Neural cell (in vitro differentiated cells): Measurements from ENCODE around the gene CRTC1. TPM values are rescaled to one million over a fixed set of nuclear protein-coding genes. Genes with fewer than 3 reads are reported as not detected.

Experiments
- H2AFZ ChIP-seq: fragments of 200-600, 300-800 bp; sonication (generic), shearing (Covaris generic); 2 replicates; pipeline ENCODE4 v1.6.0; 2014; ENCODE audit warnings: low read depth, mild to moderate bottlenecking, antibody characterized with exemption, low read length, moderate library complexity
- H3F3A ChIP-seq: fragments of 200-600 bp; shearing (Covaris generic); 2 replicates; pipeline ENCODE4 v1.6.1; 2016; ENCODE audit warnings: mild to moderate bottlenecking, moderate library complexity, mixed read lengths, antibody characterized with exemption, low read length; ENCODE audit not compliant: insufficient read depth, poor library complexity, severe bottlenecking
- H3K27ac ChIP-seq: fragments of 200-600, 300-800 bp; sonication (generic), shearing (Covaris generic); 2 replicates; pipeline ENCODE4 v1.5.1; 2014; ENCODE audit warnings: mild to moderate bottlenecking, low read length, moderate library complexity
- H3K27me3 ChIP-seq: fragments of 300-800, 200-600 bp; sonication (generic), shearing (Covaris generic); 2 replicates; pipeline ENCODE4 v1.6.0; 2014; ENCODE audit warnings: mild to moderate bottlenecking, low read depth, low read length, moderate library complexity; ENCODE audit not compliant: insufficient read depth
- H3K36me3 ChIP-seq: fragments of 300-800, 200-600 bp; sonication (generic), shearing (Covaris generic); 2 replicates; pipeline ENCODE4 v1.5.1; 2014; ENCODE audit warnings: mild to moderate bottlenecking, antibody characterized with exemption, low read length, moderate library complexity; ENCODE audit not compliant: insufficient read depth
- H3K4me2 ChIP-seq: fragments of 300-800, 200-600 bp; sonication (generic), shearing (Covaris generic); 2 replicates; pipeline ENCODE4 v1.6.0; 2014; ENCODE audit warnings: mild to moderate bottlenecking, low read length
- H3K4me3 ChIP-seq: fragments of 300-800, 200-600 bp; sonication (generic), shearing (Covaris generic); 2 replicates; pipeline ENCODE4 v1.5.1; 2014; ENCODE audit warnings: mild to moderate bottlenecking, low read length, moderate library complexity
- H3K79me2 ChIP-seq: fragments of 200-600 bp; shearing (Covaris generic); replicated peaks from 2 replicates; pipeline ENCODE4 v1.6.0; 2014; ENCODE audit warnings: mild to moderate bottlenecking, low read length, moderate library complexity; ENCODE audit not compliant: insufficient read depth
- H3K9ac ChIP-seq: fragments of 300-800, 200-600 bp; sonication (generic), shearing (Covaris generic); 2 replicates; pipeline ENCODE4 v1.6.1; 2016; ENCODE audit warnings: mild to moderate bottlenecking, low read length, mixed read lengths
- H3K9me2 ChIP-seq: fragments of 200-600 bp; shearing (Covaris generic); 2 replicates; pipeline ENCODE4 v1.6.1; 2016; ENCODE audit warnings: mild to moderate bottlenecking, low read length, mixed read lengths; ENCODE audit not compliant: insufficient read depth
- H3K9me3 ChIP-seq: fragments of 200-600, 300-800 bp; sonication (generic), shearing (Covaris generic); 2 replicates; pipeline ENCODE4 v1.6.1; 2016; ENCODE audit warnings: mild to moderate bottlenecking, mixed run types, low read length, moderate library complexity, mixed read lengths
- H4K20me1 ChIP-seq: fragments of 200-600 bp; shearing (Covaris generic); 2 replicates; pipeline ENCODE4 v1.6.1; 2016; ENCODE audit warnings: mild to moderate bottlenecking, mixed run types; ENCODE audit not compliant: insufficient read depth
- EP300 ChIP-seq: fragments of 450-650 bp; conservative IDR thresholded peaks from 2 replicates; pipeline ENCODE4 v1.6.1; 2014; ENCODE audit warnings: antibody characterized with exemption, mild to moderate bottlenecking, moderate library complexity; ENCODE audit not compliant: poor library complexity, severe bottlenecking
- EZH2 ChIP-seq: fragments of 200-600, 300-800 bp; shearing (Covaris generic), sonication (generic); IDR thresholded peaks from 2 replicates; pipeline ENCODE4 v1.6.1; 2014; ENCODE audit warnings: antibody characterized with exemption, low read length, borderline replicate concordance, mild to moderate bottlenecking; ENCODE audit not compliant: insufficient read depth, poor library complexity, severe bottlenecking
- MXI1 ChIP-seq: fragments of 450-650 bp; conservative IDR thresholded peaks from 2 replicates; pipeline ENCODE4 v1.6.1; 2014; ENCODE audit warnings: antibody characterized with exemption, mild to moderate bottlenecking; ENCODE audit not compliant: poor library complexity, severe bottlenecking
- POLR2AphosphoS5 ChIP-seq: IDR thresholded peaks from 2 replicates; pipeline ENCODE4 v1.6.1; 2012
- RAD21 ChIP-seq: fragments of 450-650 bp; conservative IDR thresholded peaks from 2 replicates; pipeline ENCODE4 v1.6.1; 2014; ENCODE audit warnings: antibody characterized with exemption, mild to moderate bottlenecking, moderate library complexity
- SMC3 ChIP-seq: fragments of 450-650 bp; conservative IDR thresholded peaks from 2 replicates; pipeline ENCODE4 v1.6.1; 2014; ENCODE audit warnings: antibody characterized with exemption, mild to moderate bottlenecking, moderate library complexity; ENCODE audit not compliant: poor library complexity
- TAF1 ChIP-seq: IDR thresholded peaks from 2 replicates; pipeline ENCODE4 v1.6.1; 2012; ENCODE audit warnings: low read depth
- polyA plus RNA-seq: library from polyadenylated mRNA; depleted of rRNA; stranded (reverse); fragments of >200 nt; gene quantifications from 2 replicates; pipeline ENCODE4 v1.2.3, GENCODE V29; 2014
- TF ChIP-seq, protein P1 (sequence below): fragments of 450-650 bp; IDR thresholded peaks from 2 replicates; pipeline ENCODE4 v1.5.1; 2014; ENCODE audit warnings: antibody characterized with exemption, mild to moderate bottlenecking, moderate library complexity; ENCODE audit not compliant: poor library complexity, severe bottlenecking
- TF ChIP-seq, protein P2 (sequence below): IDR thresholded peaks from 2 replicates; pipeline ENCODE4 v1.6.1; 2012; ENCODE audit warnings: borderline replicate concordance

The CRTC1 gene
- polyA plus RNA-seq, 1 donor from 2014 or later = 10.4 TPM

DNA sequence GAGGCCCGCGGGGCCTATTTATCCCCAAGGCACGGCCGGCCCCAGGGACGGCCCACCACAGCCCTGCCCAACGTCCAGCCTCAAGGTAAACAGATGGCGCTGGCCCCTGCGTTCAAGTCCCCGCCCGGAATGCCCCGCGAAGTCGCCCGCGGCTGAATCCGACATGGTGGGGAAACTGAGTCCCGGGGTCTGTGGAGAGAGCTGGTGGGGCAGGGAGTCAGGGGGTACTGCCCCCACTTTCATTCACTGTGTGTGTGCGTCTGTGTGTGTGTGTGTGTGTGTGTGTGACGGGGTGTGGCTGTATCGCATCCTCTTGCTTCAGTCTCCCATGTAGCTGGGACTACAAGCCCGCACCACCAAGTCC, 107.8 kb downstream of the CRTC1 start:
- Histone ChIP-seq H3K9me3 (peaks cover 8% of the 10 kb centered on the region), H3K36me3 (no peaks in the 10 kb centered on the region), H4K20me1 (no peaks in the 10 kb centered on the region), H3K4me3 (no peak overlapping the region), H3F3A (no peaks in the 10 kb centered on the region), H2AFZ (no peak overlapping the region), H3K9ac (no peak overlapping the region), H3K9me2 (no peaks in the 10 kb centered on the region), H3K27me3 (peaks cover 77% of the 10 kb centered on the region), H3K4me2 (no peak overlapping the region), H3K79me2 (no peaks in the 10 kb centered on the region), H3K27ac (no peak overlapping the region)
- TF ChIP-seq, protein P1, sequence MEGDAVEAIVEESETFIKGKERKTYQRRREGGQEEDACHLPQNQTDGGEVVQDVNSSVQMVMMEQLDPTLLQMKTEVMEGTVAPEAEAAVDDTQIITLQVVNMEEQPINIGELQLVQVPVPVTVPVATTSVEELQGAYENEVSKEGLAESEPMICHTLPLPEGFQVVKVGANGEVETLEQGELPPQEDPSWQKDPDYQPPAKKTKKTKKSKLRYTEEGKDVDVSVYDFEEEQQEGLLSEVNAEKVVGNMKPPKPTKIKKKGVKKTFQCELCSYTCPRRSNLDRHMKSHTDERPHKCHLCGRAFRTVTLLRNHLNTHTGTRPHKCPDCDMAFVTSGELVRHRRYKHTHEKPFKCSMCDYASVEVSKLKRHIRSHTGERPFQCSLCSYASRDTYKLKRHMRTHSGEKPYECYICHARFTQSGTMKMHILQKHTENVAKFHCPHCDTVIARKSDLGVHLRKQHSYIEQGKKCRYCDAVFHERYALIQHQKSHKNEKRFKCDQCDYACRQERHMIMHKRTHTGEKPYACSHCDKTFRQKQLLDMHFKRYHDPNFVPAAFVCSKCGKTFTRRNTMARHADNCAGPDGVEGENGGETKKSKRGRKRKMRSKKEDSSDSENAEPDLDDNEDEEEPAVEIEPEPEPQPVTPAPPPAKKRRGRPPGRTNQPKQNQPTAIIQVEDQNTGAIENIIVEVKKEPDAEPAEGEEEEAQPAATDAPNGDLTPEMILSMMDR = no peak
- TF ChIP-seq SMC3 = no peak
- no peak for TF ChIP-seq MXI1
- no peak for TF ChIP-seq EZH2
- no peak for TF ChIP-seq POLR2AphosphoS5
- no peak for TF ChIP-seq EP300
- TF ChIP-seq TAF1 = no peak
- no peak for TF ChIP-seq RAD21
- TF ChIP-seq, protein P2, sequence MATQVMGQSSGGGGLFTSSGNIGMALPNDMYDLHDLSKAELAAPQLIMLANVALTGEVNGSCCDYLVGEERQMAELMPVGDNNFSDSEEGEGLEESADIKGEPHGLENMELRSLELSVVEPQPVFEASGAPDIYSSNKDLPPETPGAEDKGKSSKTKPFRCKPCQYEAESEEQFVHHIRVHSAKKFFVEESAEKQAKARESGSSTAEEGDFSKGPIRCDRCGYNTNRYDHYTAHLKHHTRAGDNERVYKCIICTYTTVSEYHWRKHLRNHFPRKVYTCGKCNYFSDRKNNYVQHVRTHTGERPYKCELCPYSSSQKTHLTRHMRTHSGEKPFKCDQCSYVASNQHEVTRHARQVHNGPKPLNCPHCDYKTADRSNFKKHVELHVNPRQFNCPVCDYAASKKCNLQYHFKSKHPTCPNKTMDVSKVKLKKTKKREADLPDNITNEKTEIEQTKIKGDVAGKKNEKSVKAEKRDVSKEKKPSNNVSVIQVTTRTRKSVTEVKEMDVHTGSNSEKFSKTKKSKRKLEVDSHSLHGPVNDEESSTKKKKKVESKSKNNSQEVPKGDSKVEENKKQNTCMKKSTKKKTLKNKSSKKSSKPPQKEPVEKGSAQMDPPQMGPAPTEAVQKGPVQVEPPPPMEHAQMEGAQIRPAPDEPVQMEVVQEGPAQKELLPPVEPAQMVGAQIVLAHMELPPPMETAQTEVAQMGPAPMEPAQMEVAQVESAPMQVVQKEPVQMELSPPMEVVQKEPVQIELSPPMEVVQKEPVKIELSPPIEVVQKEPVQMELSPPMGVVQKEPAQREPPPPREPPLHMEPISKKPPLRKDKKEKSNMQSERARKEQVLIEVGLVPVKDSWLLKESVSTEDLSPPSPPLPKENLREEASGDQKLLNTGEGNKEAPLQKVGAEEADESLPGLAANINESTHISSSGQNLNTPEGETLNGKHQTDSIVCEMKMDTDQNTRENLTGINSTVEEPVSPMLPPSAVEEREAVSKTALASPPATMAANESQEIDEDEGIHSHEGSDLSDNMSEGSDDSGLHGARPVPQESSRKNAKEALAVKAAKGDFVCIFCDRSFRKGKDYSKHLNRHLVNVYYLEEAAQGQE = no peak

DNA sequence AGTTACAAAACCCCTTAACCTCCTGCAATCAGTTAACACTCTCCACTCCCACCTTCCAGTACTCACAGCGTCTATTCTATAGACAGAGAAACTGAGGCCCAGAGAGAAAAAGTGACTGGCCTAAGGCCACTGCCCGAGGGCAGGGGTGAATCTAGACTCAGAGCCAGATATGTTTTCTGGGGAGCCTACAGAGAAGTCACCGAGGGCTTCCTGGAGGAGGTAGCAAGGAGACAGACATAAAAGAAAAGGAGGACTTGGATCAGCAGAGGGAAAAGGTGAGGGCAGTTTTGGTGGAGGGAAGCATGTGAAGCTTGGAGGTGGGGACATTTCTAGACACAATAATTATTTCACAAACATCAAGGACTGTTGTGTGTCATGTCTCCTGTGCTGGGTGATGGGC, 109.2 kb downstream of the CRTC1 start:
- TF ChIP-seq EZH2 (no peak), SMC3 (no peak), RAD21 (no peak), POLR2AphosphoS5 (no peak)
- TF ChIP-seq, protein P1 = no peak
- Histone ChIP-seq H3K9me3 (peaks cover 4% of the 10 kb centered on the region), H3K27ac (no peak overlapping the region), H3K36me3 (no peaks in the 10 kb centered on the region), H3F3A (no peaks in the 10 kb centered on the region), H3K27me3 (peaks cover 64% of the 10 kb centered on the region), H3K79me2 (no peaks in the 10 kb centered on the region), H4K20me1 (no peaks in the 10 kb centered on the region), H3K4me3 (no peak overlapping the region), H3K9ac (no peak overlapping the region), H3K4me2 (no peak overlapping the region), H3K9me2 (no peaks in the 10 kb centered on the region), H2AFZ (no peak overlapping the region)
